Epithelial cell of proximal tubule (primary cell): ENCODE measurements around the gene USP13. TPM values are rescaled to one million over a fixed set of nuclear protein-coding genes. Genes with fewer than 3 reads are reported as not detected.

Experiments
- DNase-seq: peaks from one replicate; pipeline ENCODE4 v3.0.0-alpha.2; 2011; ENCODE audit warnings: low read depth
- H3K4me3 ChIP-seq: 2 replicates; pipeline ENCODE4 v1.5.1; 2011; ENCODE audit warnings: low read depth, mild to moderate bottlenecking, low read length
- total RNA-seq: library from RNA; depleted of rRNA; stranded (reverse); fragments of >200 nt; gene quantifications from 2 replicates; pipeline ENCODE4 v1.2.3, GENCODE V29; 2015
- TF ChIP-seq, protein P1 (sequence below): conservative IDR thresholded peaks from 2 replicates; pipeline ENCODE4 v1.5.1; 2012; ENCODE audit warnings: low read depth, mild to moderate bottlenecking, low read length

Gene USP13
- total RNA-seq, 1 donor from 2014 or later: 10.3 TPM

- H3K4me3 ChIP-seq: no peak overlapping the region
- TF ChIP-seq, protein P1, sequence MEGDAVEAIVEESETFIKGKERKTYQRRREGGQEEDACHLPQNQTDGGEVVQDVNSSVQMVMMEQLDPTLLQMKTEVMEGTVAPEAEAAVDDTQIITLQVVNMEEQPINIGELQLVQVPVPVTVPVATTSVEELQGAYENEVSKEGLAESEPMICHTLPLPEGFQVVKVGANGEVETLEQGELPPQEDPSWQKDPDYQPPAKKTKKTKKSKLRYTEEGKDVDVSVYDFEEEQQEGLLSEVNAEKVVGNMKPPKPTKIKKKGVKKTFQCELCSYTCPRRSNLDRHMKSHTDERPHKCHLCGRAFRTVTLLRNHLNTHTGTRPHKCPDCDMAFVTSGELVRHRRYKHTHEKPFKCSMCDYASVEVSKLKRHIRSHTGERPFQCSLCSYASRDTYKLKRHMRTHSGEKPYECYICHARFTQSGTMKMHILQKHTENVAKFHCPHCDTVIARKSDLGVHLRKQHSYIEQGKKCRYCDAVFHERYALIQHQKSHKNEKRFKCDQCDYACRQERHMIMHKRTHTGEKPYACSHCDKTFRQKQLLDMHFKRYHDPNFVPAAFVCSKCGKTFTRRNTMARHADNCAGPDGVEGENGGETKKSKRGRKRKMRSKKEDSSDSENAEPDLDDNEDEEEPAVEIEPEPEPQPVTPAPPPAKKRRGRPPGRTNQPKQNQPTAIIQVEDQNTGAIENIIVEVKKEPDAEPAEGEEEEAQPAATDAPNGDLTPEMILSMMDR: no peak
- DNase-seq: no peak
These were observed 43.7 kb upstream of the USP13 start for GRCh38 chr3:179608931-179609720.

GRCh38 chr3:179610066-179610465 is 42.8 kb upstream of the USP13 start:
- TF ChIP-seq, protein P1: no peak

GRCh38 chr3:179613807-179614206 is 39.0 kb upstream of the USP13 start:
- no peak overlapping the region for H3K4me3 ChIP-seq
- DNase-seq: no peak
- TF ChIP-seq, protein P1: no peak

More at GRCh38 chr3:179610066-179610465, 42.8 kb upstream of the USP13 start:
- no peak for DNase-seq
- no peak overlapping the region for H3K4me3 ChIP-seq

GRCh38 chr3:179615458-179616173 is 37.2 kb upstream of the USP13 start:
- TF ChIP-seq, protein P1: no peak
- H3K4me3 ChIP-seq: no peak overlapping the region
- no peak for DNase-seq

DNA sequence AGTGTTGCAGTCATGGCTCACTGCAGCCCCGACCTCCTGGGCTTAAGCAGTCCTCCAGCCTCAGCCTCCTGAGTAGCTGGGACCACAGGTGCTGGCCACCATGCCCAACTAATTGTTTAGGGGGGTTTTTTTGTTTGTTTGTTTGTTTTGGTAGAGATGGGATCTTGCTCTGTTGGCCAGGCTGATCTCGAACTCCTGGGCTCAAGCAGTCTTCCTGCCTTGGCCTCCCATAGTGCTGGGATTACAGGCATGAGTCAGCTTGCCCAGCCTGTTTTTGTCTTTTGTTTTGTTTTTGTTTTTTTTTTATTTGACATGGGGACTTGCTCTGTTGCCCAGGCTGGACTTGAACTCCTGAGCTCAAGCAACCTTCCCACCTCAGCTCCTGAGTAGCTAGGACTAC is 30.8 kb upstream of the USP13 start:
- no peak overlapping the region for H3K4me3 ChIP-seq
- no peak for DNase-seq
- TF ChIP-seq, protein P1: no peak

DNA sequence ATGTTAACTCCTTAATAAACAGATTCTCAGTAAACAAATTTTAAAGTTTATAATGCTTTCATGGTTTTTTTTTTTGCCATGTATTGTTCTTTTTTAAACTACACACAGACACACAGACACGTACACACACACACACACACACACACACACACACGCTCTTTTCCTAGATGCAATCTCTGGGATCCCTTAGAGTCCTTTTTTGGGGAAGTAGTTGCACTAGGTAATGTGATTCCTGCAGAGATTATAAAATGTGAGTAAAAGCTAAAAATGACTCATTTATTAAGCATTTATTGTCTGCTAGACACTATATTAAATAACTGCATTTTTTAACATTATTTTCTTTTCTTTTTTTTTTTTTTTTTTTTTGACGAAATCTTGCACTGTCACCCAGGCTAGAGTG is 28.4 kb upstream of the USP13 start:
- TF ChIP-seq, protein P1: no peak
- no peak for DNase-seq

More for the DNA sequence above, 28.4 kb upstream of the USP13 start:
- no peak overlapping the region for H3K4me3 ChIP-seq
